Measurements from ENCODE around the gene CEP112.

DNA sequence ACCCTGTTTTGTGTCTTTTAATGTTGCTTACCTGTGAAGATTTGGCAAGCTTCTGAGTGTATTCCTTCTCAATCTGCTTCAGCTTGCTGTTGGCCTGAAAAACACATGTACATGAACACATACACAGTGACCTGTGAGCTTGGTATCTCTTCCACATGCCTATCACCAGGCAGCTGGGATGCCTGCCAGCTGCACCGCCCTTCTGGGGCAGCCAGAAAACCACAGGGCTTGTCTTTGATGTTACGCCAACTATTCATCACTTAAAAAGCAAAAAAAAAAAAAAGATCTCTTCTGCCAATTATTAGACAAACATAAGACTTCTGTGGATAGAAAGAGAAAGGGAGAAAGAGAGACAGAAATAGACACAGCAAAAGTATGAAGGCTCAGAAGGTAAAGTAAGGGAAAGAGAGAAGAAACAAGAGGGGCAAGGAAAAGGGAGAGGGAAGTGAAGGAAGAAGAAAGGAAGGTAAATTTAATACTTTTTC, 441.3 kb downstream of the CEP112 start:
- TF ChIP-seq, protein P1, sequence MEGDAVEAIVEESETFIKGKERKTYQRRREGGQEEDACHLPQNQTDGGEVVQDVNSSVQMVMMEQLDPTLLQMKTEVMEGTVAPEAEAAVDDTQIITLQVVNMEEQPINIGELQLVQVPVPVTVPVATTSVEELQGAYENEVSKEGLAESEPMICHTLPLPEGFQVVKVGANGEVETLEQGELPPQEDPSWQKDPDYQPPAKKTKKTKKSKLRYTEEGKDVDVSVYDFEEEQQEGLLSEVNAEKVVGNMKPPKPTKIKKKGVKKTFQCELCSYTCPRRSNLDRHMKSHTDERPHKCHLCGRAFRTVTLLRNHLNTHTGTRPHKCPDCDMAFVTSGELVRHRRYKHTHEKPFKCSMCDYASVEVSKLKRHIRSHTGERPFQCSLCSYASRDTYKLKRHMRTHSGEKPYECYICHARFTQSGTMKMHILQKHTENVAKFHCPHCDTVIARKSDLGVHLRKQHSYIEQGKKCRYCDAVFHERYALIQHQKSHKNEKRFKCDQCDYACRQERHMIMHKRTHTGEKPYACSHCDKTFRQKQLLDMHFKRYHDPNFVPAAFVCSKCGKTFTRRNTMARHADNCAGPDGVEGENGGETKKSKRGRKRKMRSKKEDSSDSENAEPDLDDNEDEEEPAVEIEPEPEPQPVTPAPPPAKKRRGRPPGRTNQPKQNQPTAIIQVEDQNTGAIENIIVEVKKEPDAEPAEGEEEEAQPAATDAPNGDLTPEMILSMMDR (IDR thresholded peaks at IDR 0.05) = no peak
- TF ChIP-seq POLR2A (IDR thresholded peaks at IDR 0.05) (no peak), POLR2AphosphoS5 (IDR thresholded peaks at IDR 0.05) (peak in 1 of 2 donors; percentile 25), EP300 (IDR thresholded peaks at IDR 0.05) (no peak)
